Occipital lobe (tissue), 2 donors: ENCODE measurements around the gene CEP78. TPM values are rescaled to one million over a fixed set of nuclear protein-coding genes. Genes with fewer than 3 reads are reported as not detected.

Experiments used
- DNase-seq: peaks from one replicate; lab custom pipeline; 2025; lab: John Stamatoyannopoulos, UW
- total RNA-seq: library from RNA; depleted of rRNA; stranded (reverse); fragments of >200 nt; gene quantifications from one replicate; pipeline ENCODE4 v1.2.3, GENCODE V29; 2014

CEP78 gene
- total RNA-seq, 1 donor from 2014 or later: 62.1 TPM

DNA sequence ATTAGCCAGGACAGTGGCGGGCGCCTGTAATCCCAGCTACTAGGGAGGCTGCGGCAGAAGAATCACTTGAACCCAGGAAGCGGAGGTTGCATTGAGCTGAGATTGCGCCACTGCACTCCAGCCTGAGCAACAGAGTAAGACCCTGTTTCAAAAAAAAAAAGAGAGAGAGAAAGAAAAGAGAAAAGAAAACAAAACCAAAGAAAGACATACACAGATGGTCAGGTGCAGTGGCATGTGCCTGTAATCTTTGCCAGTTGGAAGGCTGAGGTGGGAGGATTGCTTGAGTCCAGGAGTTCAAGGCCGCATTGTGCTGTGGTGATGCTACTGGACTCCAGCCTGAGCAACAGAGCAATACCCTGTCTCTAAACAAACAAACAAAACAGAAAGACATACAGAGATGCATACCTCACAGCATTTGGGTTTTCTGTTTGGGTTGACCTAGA is 51.1 kb downstream of the CEP78 start:
- no peak for DNase-seq

DNA sequence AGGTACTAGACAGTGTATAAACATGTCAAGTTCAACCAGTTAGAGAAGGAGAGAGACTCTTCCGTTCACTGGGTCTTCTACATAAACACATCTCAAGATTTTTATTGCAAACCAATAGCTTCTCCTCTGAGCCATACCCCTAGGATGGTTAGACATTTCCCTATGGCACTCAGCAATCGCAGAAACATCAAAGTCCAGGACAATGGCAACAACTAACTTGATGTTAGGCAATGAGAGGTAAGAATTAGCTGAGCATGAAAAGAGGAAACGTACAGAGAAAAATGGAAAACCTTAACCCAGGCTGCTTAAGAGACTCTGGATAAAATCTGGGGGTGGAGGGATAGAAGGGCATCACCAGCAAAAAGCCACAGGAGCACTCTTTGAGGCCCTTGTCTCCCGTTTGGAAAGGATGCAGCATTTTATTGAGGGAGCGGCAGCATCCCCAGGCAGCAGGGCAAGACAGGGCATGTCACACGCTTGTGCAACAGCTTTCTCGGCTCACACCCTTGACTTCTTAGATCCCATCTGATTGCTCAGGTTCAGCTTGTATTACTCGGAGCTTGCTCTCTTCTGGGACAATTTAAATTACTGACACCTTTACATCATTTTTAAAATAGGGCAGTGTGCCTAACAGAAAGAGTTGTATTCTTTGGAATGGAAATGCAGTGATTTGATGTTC is 52.5 kb downstream of the CEP78 start:
- no peak for DNase-seq

DNA sequence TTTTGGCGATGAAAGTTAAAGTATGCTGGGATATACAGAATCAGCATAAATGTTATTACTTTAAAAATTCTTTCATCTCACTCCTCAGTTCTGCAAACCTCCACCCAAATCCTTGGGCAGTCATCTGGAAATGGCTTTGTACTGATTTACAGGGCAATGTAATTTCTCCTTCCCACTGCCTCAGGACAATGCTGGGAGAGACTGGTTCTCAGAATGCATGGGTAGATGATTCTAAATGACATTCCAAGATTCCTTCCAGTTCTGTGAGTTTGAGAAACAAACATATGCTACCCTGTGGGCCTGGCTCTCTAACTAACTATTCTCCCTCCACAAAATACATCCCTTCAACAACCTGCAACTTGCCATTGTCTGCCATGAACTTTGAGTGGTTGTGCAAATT is 53.6 kb downstream of the CEP78 start:
- no peak for DNase-seq

DNA sequence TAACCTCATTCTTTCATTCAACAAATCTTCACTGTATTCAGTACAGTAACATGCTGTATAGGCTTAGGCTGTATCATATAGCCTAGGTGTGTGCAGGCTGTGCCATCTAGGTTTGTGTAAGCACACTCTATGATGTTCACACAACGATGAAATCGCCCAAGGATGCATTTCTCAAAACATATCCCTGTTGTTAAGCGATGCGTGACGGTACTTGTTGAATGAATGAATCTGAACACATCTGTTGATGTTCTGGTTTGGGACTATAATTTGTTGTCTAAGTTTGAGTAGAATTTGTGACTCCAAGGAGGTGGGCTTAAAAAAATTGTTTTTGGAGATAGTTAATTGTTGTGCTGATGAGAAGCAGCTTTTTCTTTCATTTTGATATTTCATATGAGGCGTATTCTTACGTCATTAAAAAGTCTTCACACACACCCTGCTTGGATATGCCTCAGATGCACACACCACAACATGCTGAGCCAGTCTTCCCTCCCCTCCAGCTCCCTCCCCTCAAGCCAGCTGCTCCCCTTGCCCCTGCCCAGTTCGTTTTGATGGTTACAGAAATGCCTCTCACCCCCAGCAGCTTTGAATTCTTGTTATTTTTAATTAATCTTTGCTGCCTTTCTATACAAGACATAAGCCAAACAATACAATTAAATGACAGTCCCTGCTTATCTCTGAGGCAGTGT is 55.5 kb downstream of the CEP78 start:
- no peak for DNase-seq

DNA sequence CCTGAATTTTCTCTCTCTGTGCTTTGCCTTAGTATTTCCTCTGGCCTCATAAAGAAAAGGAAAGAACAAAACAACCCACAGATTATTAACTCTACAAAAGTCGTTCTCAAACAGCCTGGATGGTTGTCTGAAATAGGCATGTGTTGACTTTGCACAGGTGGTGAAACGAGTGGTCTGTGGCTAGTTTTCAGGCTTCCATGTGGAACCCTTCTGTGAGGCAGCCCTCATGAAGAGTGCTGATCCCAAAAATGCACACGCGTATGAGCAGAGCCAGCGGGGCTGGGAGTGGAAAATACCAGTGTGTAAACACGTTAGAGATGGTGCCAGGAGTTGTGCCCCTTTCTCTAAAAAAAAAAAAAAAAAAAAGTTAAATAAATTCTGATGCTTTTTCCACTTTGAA is 56.2 kb downstream of the CEP78 start:
- DNase-seq: no peak

DNA sequence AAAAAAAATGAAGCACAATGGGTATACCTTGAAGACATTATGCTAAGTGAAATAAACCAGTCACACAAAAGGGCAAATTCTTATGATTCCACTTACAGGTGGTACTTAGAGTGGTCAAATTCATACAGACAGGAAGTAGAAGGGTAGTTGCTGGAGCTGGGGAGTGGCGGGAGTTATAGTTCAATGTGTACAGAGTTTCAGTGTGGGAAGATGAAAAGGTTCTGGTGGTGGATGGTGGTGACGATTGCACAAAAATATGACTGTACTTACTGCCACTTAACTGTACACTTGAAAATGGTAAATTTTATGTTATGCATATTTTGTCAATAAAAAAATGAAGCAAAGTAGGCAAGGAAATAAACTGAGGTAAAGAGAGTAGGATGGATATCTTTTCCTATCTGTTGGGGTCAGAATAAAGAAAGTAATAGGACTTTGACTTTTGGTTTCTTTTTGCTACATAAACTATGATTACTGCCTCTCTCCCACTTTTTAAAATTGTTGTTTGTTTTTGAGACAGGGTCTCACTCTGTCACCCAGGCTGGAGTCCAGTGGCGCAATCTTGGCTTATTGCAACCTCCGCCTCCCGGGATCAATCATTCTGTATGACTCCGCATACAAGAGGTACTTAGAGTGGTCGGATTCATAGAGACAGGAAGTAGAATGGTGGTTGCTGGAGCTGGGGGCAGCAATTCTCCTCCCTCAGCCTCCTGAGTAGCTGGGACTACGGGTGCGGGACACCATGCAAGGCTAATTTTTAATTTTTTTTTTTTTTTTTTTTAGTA is 57.0 kb downstream of the CEP78 start:
- no peak for DNase-seq

DNA sequence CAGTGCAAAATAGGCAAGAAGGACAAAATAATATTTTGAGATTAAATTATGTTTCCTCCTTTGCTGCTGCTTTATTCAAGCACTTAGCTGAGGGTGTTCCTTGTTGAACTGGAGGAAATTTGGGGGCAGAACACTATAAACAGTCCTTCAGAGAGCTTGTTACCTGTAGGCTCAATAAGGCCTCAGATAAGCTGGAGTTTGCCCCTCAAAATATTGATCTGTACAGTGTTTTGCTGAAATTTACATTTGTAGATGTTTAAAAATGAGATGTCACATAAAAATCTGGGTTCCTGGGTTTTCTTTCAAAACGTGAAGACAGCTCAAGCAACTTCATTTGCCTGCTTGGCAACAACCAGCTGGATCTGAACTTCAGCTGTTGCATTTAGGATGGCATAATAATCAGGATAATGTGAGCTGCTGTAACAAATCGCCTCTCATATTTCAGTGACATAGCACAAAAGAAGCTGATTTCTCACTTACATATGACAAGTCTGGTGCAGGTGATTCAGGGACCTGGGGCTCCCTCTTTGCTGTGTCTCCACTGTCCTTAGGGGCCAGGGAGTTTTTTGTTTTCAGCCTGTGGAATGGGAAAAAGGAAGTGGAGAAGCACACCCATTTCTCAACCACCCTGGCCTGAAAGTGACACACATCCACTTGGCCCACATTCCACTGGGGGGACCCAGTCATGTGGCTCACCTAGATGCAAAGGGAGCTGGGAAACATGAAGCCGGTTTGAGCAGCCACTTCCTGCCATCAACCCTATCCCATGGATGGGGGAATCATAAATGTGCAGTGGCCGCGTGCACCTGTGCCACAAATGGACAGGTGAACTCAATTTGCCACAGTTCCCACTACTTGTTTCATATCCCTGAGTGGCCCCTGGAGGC is 58.7 kb downstream of the CEP78 start:
- no peak for DNase-seq

DNA sequence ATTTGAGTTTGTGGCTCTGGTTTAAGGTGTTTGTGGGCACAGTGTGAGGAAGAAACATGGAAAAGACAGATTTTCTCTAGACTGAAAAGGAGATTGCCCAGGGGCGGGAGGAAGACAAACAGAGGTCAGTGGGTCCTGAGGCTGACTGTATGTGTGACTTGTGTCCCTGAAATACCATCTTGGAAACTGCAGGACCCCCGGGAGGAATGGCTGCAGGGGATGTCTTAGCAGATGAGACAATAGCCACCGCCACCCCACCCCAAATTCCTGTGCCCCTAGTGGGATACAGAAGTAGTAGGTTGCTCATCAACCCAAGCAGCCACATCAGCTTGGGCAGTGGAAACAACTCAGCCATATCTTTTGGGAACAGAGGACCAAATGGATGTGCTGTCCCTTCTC is 59.3 kb downstream of the CEP78 start:
- DNase-seq: no peak

DNA sequence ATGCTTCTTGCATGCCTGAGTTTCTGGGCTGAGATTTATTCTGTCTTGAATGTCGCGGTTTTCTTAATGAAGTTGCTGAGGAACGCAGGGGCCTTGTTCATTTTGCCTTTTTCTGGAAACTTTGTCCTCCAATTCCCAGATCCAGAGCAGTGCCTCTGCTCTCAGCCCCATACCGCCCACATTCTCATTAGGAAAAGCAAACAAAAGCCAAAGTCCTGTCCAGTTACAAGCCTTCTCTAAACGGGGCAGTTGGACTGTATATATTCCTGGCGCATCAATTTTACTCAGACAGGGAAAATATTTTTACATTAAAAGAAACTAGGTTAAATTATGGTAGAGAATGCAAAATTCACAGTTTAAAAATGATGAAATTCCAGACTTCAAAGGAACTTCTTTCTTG is 59.9 kb downstream of the CEP78 start:
- no peak for DNase-seq

DNA sequence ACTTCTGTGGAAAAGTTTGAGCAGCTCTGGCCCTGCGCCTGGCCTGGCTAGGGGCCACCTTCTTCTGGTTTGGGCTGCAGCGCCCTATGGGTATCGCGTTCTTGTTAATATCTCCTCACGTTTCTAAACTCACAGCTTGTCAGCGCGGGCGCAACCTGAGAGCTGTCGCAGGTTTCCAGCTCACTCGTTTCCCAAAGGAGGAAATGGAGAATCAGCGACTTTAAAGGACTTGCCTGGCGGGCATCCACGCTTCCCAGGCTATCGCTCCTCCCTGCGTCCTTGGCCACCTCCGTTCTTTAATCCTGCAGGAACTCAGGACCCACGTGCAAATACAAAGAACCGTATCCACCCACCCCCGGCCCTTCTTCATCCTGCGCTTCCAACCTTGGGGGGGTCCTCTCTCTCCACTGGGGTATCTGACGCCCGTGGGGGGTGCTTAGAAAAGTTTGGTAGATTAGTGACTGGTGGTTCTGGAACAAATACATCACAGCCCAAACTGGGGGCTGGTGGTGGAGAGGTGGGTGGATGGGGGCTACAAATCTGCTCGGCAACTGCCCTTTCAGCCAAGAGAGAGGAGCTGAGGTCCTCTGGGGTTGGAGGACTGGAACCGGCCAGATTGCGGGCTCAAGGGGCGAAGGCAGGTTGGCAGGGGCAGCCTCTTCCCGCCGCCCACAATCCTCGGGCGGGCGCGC is 60.5 kb downstream of the CEP78 start:
- peak; percentile 9 for DNase-seq

DNA sequence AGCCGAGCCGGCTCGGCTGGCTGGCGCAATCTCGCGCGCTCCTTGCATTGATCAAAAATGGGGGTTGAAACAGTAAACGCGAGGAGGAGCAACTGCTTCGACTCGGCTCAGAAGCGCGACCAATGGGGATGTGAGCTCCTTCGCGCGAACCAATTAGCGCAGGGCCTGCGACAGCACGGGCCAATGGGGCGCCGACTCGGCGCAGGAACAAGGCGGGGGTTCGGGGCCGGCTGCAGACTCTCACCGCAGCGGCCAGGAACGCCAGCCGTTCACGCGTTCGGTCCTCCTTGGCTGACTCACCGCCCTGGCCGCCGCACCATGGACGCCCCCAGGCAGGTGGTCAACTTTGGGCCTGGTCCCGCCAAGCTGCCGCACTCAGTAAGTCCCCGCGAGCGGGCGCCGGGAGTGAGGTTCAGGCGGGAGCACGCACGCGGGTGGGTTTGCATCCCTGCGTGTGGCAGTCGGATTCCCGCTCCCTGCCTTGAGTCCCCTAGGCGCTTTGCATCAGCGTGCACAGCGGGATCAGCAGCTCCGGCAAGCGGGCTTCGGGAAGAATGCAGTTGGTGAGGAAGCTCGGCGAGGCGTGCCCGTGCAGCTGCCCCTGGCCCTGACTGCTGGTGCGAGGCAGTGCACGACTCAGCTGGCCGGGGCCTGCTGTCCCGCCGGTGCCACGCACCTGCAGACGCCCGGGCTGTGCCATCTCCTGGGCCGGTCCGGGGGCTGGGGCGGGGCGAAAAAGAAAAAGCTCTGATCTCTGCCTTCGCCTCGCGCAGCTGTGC is 61.2 kb downstream of the CEP78 start, which contains the start of gene PSAT1:
TSS of gene PSAT1 (plus strand) at position 233 of the 779 bp plus-strand sequence. CDS start at position 319, 86 bp downstream.
- peak; percentile 90 for DNase-seq

DNA sequence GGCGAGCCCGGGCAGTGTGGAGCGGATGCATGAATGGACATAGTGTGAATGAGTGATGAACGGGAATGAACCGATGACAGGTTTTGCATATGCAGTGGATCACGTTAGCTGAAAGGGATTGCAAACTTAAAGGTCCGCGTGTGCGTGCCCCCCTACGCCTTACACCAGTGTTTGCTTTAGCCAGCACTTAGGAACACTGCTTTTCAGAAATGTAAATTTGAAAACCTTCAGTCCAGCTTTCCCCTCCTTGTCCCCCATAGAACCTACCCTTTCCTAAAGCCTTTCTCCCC is 61.7 kb downstream of the CEP78 start:
- DNase-seq: no peak

DNA sequence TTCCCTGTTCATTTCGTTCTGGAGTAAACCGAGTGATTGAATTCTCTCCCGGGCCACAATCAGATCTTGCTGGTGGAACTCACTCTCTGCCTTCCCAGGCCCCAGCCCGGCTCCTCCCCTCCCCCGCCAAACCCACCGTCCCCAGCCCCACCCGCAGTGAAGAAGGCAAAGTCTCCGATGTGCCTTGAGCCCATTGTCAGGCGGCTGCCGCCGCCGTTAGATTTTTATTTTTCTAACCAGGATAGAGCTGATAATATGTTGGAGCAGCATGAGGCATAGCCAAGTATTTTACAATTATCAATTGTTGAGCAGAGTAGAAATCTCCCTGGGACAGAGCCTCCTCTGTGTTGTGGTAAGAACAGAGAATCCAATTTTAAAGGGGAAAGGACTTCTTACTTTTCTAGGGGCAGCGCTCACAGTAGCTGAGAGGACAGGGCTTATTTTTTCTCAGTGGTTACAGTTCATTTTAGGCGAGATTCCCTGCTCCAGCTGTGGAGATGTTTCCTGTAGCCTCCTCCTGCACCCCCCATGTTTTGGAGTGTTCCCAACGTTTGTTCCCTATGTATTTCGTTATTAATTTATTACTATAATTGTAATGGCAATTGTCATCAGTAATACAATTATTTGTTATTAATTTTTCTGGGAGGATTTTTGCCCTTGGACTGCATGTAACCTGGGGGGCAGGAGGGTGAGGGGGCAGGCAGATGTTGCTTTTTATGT is 62.3 kb downstream of the CEP78 start:
- peak; percentile 49 for DNase-seq

DNA sequence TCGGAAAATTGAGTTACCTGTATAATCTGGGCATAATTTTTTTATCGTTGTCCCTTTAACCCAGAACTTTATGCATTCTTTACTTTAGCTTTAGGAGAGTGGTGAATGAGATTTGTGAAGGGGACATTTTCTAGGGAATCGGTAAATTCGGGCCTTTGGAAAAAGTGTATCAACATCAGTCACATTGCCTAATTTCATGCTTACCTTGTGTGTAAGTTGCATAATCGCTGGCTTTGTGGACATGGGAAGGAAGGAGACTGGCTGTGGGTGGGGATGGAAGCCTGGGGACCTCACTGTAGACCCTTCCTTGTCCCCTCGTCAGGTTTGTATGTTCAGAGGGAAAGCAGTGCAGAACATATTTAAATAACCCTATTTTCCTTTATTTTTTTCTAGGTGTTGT is 64.3 kb downstream of the CEP78 start:
- no peak for DNase-seq

DNA sequence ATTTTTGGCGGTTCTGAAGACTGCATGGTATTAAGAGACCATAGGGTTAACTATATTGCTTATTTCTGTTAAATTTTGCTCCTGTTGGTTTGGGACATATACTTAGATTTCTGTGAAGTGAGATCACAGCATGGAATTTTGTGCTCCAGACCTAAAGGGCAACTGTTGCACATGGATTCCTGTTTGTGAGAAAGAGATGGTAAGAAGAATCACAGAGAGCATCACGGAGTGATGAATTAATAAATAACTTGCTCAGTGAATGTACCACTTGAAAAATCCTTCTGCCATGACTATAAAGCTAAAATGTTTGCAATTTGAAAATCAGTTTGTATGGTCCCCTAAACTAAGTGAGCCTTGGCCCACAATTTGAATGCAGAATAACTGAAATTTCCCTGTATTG is 65.6 kb downstream of the CEP78 start:
- no peak for DNase-seq

DNA sequence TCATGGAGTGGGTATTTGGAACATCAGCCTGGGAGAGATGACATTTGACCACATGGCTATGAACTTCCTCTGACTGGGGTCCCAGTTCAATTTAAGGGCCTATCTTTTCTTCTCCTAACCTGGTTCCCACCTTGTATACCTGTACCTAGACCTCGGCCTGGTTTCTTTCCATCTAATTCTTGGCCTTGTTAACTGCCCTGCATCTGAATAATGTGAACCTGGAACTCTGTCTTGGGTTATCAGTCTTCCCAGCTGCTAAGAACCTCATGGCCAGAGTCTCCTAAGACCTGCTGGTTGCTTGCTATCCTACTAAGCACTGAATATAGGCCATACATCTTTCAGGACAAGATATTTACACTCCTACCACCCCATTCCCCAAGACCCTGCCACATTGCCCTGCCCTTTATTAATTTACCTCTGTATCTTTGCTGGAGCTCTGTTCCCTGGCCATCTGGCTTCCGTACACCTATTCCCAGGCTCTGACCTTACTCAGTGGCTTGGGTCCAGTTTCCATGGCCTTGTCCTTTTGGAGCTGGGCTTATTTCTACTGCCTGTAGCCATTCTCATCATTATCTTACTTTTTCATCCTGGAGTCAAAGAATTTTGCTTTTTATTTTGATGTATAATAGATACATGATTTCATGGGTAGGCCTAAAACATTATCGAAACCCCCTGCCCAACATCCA is 67.6 kb downstream of the CEP78 start:
- no peak for DNase-seq

DNA sequence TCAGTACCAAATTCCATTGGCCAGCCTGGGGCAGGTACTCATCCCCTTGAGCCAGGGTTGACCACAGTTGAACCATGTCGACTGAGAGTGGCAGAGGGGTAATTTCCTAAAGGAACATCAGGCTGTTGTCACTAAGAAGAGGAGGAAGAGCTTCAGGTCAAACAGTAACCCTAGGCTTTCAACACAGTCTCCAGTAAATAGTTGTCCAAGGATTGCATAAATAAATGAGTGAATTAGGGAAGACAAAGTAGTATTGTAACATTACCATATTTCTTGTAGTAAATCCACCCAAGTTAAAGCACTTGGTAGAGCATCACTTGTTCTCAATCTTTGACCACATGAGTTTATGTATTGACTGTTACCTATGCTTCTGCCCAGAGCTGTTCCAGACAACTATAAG is 68.5 kb downstream of the CEP78 start:
- no peak for DNase-seq

DNA sequence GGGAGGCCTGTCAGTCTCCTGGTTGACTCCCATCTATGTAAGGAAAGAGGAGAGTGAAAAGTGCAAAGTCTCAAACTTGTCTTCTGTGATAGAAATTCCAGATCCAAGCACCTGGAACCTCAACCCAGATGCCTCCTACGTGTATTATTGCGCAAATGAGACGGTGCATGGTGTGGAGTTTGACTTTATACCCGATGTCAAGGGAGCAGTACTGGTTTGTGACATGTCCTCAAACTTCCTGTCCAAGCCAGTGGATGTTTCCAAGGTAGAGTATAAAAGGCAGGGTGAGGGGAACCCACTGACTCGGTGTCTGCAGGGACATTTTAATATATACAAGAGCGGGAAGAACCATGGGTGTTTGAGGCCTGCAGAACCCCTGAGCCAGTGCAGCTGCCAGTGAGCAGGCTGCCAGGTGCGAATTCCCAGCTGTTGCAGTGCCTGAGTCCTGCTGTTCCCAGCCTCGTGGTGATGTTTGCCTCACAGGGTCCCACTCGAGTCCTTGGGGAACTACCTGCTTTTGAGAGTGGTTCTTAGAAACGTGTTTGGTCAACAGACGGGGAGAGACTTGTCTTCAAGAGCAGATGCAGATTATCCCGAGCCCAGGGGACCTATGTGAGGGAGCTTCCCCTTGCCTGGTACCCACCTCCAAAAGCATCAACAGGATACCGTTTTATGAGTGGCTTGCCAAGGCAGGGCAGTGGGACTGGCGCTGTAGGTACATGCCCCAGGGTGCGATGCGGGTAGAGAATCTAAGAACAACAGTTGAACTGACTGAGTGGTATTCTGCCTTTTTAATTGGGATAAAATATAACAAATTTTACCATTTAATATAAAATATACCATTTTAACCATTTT is 70.6 kb downstream of the CEP78 start:
- DNase-seq: no peak
